ENCODE measurements around the gene NUMA1. TPM values are rescaled to one million over a fixed set of nuclear protein-coding genes. Genes with fewer than 3 reads are reported as not detected.

NUMA1 gene
- total and polyA plus RNA-seq, 9 of the 15 experiments (the other 6 are each of a cell fraction or from before 2014, with no cell fraction given) = 4.1 to 104 (median 51.2) TPM

DNA sequence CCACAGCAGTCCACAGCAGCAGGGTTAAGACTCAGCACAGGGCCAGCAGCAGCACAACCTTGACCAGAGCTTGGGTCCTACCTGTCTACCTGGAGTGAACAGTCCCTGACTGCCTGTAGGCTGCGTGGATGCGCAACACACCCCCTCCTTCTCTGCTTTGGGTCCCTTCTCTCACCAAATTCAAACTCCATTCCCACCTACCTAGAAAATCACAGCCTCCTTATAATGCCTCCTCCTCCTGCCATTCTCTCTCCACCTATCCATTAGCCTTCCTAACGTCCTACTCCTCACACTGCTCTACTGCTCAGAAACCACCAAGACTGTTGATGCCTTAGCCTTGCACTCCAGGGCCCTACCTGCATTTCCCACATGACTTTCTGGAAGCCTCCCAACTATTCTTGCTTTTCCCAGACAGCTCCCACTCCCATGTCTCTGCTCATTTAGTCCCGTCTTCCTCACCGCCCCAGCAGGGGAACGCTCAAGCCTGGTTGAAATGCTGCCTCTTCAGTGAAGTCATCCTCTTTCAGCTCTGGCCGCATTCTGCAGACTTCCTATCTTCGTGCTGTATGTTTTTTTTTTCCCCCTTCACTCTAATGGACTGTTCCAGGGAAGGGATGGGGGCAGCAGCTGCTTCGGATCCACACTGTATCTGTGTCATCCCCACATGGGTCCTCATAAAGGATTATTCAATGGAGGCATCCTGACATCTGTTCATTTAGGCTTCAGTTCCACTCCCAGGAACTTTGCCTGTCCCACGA, 78.3 kb downstream of the NUMA1 start (continued):
- TF ChIP-seq, protein P1, sequence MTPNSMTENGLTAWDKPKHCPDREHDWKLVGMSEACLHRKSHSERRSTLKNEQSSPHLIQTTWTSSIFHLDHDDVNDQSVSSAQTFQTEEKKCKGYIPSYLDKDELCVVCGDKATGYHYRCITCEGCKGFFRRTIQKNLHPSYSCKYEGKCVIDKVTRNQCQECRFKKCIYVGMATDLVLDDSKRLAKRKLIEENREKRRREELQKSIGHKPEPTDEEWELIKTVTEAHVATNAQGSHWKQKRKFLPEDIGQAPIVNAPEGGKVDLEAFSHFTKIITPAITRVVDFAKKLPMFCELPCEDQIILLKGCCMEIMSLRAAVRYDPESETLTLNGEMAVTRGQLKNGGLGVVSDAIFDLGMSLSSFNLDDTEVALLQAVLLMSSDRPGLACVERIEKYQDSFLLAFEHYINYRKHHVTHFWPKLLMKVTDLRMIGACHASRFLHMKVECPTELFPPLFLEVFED (CRISPR knock-in tag; conservative IDR thresholded peaks at IDR 0.05) = peak; percentile 90; the same call in 1 of the 2 replicates

DNA sequence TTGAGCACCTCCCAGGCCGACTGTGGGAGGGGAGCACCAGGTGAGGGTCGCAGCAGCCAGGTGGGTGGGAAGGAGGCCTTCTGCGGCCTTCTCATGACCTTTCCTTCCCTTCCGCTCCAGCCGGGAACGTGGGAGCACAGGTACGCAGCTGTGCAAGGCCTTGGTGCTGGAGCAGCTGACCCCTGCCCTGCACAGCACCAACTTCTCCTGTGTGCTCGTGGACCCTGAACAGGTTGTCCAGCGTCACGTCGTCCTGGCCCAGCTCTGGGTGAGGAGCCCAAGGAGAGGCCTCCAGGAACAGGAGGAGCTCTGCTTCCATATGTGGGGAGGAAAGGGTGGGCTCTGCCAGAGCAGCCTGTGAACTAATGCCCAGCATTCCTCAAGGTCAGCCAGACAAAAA, 79.1 kb downstream of the NUMA1 start:
- peaks cover 8% of the 10 kb centered on the region for H3K9me1 ChIP-seq (ENCODE audit: control insufficient read depth, insufficient read depth, low read length)
- H3K36me3 ChIP-seq (ENCODE audit: control insufficient read depth, insufficient read depth, low read length) = peaks cover 84% of the 10 kb centered on the region
- in situ Hi-C loops (cut with MboI) (no loop called here), intact Hi-C loops (cut with micrococcal nuclease) (no loop called here)
- POLR2A ChIA-PET = interaction anchor here (0.6 to 1.4 kb wide), 4 partner anchors 11 to 585 kb away, joined by 3 to 7 read pairs (median 4); no protein-coding TSS in a partner anchor
- no TSS peak for BruUV-seq (replicated peaks)
- CTCF ChIA-PET (ENCODE audit: low intra/inter-chr PET ratio) = no interaction called here
- no peaks in the 10 kb centered on the region for H3K79me2 ChIP-seq (ENCODE audit: control insufficient read depth, insufficient read depth, low read length)
- peaks cover 27 to 57% of the 10 kb centered on the region in 2 experiments; a peak in 4 of 5 replicates for H3K4me1 ChIP-seq (replicated peaks in 1 of 2; ENCODE audit: control insufficient read depth in 2 of 2, insufficient read depth in 2 of 2, low read length in 2 of 2)
- H3K4me2 ChIP-seq (ENCODE audit: insufficient read depth, low read length) = no peak overlapping the region
- FAIRE-seq (no peak), ATAC-seq (no peak), DNase-seq (ENCODE audit: extremely low read depth in 1 of 4, low spot score in 3 of 4) (no peak)
- H3K4me3 ChIP-seq = no peak overlapping the region
- WGBS (ENCODE audit: insufficient coverage, low coverage, missing lambda C conversion rate) = 88% methylated on average over 7 of the region's 11 CpGs
- no peaks in the 10 kb centered on the region for H3K9me3 ChIP-seq (replicated peaks; ENCODE audit: control insufficient read depth, insufficient read depth, low read depth, low read length)
- H3K27me3 ChIP-seq (ENCODE audit: control insufficient read depth in 2 of 2, insufficient read depth in 2 of 2, low read length in 2 of 2) = no peaks in the 10 kb centered on the region
- H4K20me1 ChIP-seq (replicated peaks; ENCODE audit: control insufficient read depth, insufficient read depth, low read length) = no peaks in the 10 kb centered on the region
- TF ChIP-seq RBM22 (IDR thresholded peaks at IDR 0.05; ENCODE audit: low read depth, low read length, poor library complexity, severe bottlenecking) (peak; percentile 81), POLR2G (IDR thresholded peaks at IDR 0.05; ENCODE audit: low read depth, low read length) (peak; percentile 77)
- TF ChIP-seq, protein P2, sequence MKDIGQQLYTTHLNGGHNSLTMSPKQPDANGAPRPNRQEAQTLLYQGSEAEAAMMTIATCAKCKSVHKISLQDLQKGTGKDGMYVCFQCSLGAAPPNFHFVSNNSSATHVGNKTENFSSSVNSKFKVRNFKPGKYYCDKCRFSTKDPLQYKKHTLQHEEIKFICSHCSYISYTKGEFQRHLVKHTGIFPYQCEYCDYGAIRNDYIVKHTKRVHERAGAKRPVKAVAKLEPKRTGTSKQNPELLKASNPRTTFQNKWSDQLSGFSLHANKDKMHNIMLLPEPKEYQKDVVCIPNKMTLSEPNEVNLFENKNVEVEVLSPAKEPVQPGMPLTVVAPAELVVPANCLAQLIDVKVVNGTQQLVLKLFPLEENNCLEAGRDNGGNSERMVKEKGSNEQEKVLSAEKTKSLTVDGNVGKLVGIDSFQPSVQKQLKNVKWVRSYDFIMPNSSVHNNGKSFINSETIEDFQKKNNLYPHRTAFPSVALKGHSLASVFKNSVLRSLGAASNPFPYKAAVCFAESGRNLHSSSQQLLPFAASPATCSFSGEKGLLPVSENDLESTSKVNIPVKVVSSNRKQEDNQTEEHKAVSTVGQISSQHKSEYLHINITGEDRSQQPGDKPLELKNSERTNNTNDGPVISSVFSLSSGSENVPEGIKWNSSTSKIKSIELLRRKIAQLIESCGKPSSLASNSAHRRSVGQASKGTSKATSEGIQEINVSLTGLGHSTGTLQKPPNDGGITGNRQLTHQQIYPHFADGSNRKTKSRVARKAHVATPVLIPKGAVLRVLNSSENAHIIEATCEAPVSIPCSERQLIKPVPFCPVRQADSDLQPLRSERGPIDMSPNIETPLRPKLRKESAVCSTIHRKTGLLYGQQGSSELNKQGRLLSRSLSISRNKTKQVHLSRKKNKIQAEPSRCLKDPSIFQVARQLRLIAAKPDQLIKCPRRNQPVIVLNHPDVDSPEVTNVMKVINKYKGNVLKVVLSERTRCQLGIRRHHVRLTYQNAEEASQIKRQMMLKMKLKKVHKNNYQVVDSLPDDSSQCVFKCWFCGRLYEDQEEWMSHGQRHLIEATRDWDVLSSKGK (CRISPR knock-in tag; IDR thresholded peaks at IDR 0.05) = no peak
- H3K9ac ChIP-seq (ENCODE audit: insufficient read depth in 1 of 2, low read depth in 2 of 2, low read length in 2 of 2) = peak overlapping the region in 1 of 2 experiments; percentile 8; a peak in 1 of 4 replicates
- H2AFZ ChIP-seq (ENCODE audit: low read depth, low read length) = no peak overlapping the region
- H3K27ac ChIP-seq (ENCODE audit: extremely low read depth, low read depth, low read length) = no peak overlapping the region

All from K562 (cell line).